ENCODE measurements around the gene CRAMP1.

- TF ChIP-seq, protein P1, sequence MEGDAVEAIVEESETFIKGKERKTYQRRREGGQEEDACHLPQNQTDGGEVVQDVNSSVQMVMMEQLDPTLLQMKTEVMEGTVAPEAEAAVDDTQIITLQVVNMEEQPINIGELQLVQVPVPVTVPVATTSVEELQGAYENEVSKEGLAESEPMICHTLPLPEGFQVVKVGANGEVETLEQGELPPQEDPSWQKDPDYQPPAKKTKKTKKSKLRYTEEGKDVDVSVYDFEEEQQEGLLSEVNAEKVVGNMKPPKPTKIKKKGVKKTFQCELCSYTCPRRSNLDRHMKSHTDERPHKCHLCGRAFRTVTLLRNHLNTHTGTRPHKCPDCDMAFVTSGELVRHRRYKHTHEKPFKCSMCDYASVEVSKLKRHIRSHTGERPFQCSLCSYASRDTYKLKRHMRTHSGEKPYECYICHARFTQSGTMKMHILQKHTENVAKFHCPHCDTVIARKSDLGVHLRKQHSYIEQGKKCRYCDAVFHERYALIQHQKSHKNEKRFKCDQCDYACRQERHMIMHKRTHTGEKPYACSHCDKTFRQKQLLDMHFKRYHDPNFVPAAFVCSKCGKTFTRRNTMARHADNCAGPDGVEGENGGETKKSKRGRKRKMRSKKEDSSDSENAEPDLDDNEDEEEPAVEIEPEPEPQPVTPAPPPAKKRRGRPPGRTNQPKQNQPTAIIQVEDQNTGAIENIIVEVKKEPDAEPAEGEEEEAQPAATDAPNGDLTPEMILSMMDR (IDR thresholded peaks at IDR 0.05), result no peak
- TF ChIP-seq EP300 (IDR thresholded peaks at IDR 0.05), result no peak
- no peak for TF ChIP-seq POLR2A (IDR thresholded peaks at IDR 0.05)
Observed at GRCh38 chr16:1601031-1601430, 11.1 kb upstream of the CRAMP1 start.

Measured in sigmoid colon (tissue), 4 donors.